ENCODE results near the gene OPRPN.

The OPRPN gene

GRCh38 chr4:70405765-70406164 lies 8.0 kb downstream of the OPRPN start:
- no peak overlapping the region for H3K27ac ChIP-seq
- no peak for TF ChIP-seq CTCF (conservative IDR thresholded peaks at IDR 0.05)
- no peak for TF ChIP-seq ZFX (IDR thresholded peaks at IDR 0.05)

GRCh38 chr4:70425306-70425705 lies 27.6 kb downstream of the OPRPN start:
- TF ChIP-seq ZFX (IDR thresholded peaks at IDR 0.05) (no peak), CTCF (conservative IDR thresholded peaks at IDR 0.05) (no peak)
- H3K27ac ChIP-seq = no peak overlapping the region

GRCh38 chr4:70426789-70427188 lies 29.0 kb downstream of the OPRPN start:
- TF ChIP-seq ZFX (IDR thresholded peaks at IDR 0.05) (no peak), CTCF (conservative IDR thresholded peaks at IDR 0.05) (no peak)
- H3K27ac ChIP-seq = no peak overlapping the region

- no peak overlapping the region for H3K27ac ChIP-seq
- TF ChIP-seq CTCF (conservative IDR thresholded peaks at IDR 0.05) (no peak), ZFX (IDR thresholded peaks at IDR 0.05) (no peak)
Observed at GRCh38 chr4:70437197-70437596, 39.5 kb downstream of the OPRPN start.

- TF ChIP-seq ZFX (IDR thresholded peaks at IDR 0.05) (no peak), CTCF (conservative IDR thresholded peaks at IDR 0.05) (no peak)
- no peak overlapping the region for H3K27ac ChIP-seq
Observed at GRCh38 chr4:70442474-70442873, 44.7 kb downstream of the OPRPN start.

GRCh38 chr4:70443329-70443728 lies 45.6 kb downstream of the OPRPN start:
- no peak overlapping the region for H3K27ac ChIP-seq
- TF ChIP-seq CTCF (conservative IDR thresholded peaks at IDR 0.05) (no peak), ZFX (IDR thresholded peaks at IDR 0.05) (no peak)

- H3K27ac ChIP-seq = no peak overlapping the region
- TF ChIP-seq CTCF (conservative IDR thresholded peaks at IDR 0.05) (no peak), ZFX (IDR thresholded peaks at IDR 0.05) (no peak)
Observed at GRCh38 chr4:70449220-70449619, 51.5 kb downstream of the OPRPN start.
